Measurements from ENCODE around the gene DNMT1. TPM values are rescaled to one million over a fixed set of nuclear protein-coding genes. Genes with fewer than 3 reads are reported as not detected.

Gene DNMT1
- total RNA-seq, 1 experiment from 2014 or later = 227 TPM

DNA sequence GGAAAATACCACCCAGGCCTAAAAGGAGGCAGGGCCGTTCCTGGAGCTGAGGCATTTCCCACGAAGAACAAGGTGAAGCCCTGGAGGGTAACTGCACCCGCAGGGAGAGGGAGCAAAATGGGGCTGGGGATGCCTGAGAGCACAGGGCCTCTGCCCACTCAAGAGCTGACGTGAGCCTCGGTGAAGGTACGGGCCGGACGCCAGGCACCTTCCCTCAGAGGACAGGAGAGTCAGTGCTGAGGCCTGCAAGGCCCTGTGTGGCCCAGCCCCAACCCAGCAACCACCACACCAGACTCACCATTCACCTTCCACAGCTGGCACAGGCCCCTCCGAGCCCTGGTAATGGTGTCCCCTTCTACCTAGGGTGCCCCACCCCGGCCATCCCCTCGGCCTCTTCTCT is 36.3 kb downstream of the DNMT1 start:
- Histone ChIP-seq H2BK12ac (ENCODE audit: insufficient read length, low read depth, low read length) (no peak overlapping the region), H3K4me2 (ENCODE audit: insufficient read depth, insufficient read length, low read length) (no peak overlapping the region), H3K23me2 (ENCODE audit: insufficient read length, low read depth, low read length, poor library complexity, severe bottlenecking) (no peaks in the 10 kb centered on the region), H2BK120ac (ENCODE audit: low read depth, low read length, poor library complexity, severe bottlenecking) (no peak overlapping the region), H3K79me1 (ENCODE audit: insufficient read depth, low read depth, low read length, poor library complexity, severe bottlenecking) (no peaks in the 10 kb centered on the region), H4K8ac (replicated peaks; ENCODE audit: insufficient read length, low read depth, low read length) (no peak overlapping the region), H3K4ac (ENCODE audit: low read depth, low read length) (no peak overlapping the region), H3K14ac (ENCODE audit: insufficient read depth, low read length) (no peak overlapping the region), H4K5ac (ENCODE audit: insufficient read length, low read depth, low read length) (no peak overlapping the region), H3K23ac (ENCODE audit: insufficient read length, low read depth, low read length) (no peak overlapping the region), H2BK15ac (ENCODE audit: low read depth, low read length) (no peak overlapping the region), H3K9me3 (ENCODE audit: control insufficient read depth, low read depth, low read length) (no peaks in the 10 kb centered on the region), H3K4me1 (ENCODE audit: insufficient read depth, low read length) (no peaks in the 10 kb centered on the region), H3K79me2 (ENCODE audit: insufficient read depth, low read length) (no peaks in the 10 kb centered on the region), H2BK20ac (ENCODE audit: low read depth, low read length, poor library complexity, severe bottlenecking) (no peak overlapping the region), H2AK5ac (ENCODE audit: insufficient read length, low read length) (no peak overlapping the region), H3T11ph (ENCODE audit: low read length) (no peak overlapping the region), H3K18ac (ENCODE audit: insufficient read length, low read depth, low read length) (no peak overlapping the region), H2BK5ac (ENCODE audit: insufficient read length, low read length) (no peak overlapping the region), H3K27ac (ENCODE audit: insufficient read length, low read depth, low read length) (no peak overlapping the region), H3K27me3 (ENCODE audit: insufficient read depth, low read length) (no peaks in the 10 kb centered on the region), H2AFZ (ENCODE audit: low read length) (no peak overlapping the region), H4K20me1 (ENCODE audit: control insufficient read depth, insufficient read depth, insufficient read length) (no peaks in the 10 kb centered on the region), H3K56ac (ENCODE audit: insufficient read length, low read depth, low read length) (no peak overlapping the region), H4K91ac (ENCODE audit: insufficient read length, low read depth, low read length) (no peak overlapping the region), H3K9ac (ENCODE audit: extremely low read depth, insufficient read length, low read length) (no peak overlapping the region)
- Mint-ChIP-seq H3K27me3 (ENCODE audit: low read depth) (no peaks in the 10 kb centered on the region), H3K9me3 (no peaks in the 10 kb centered on the region), H3K36me3 (ENCODE audit: insufficient read depth in 1 of 3, low read depth in 3 of 3) (peaks cover 55 to 97% (median 89%) of the 10 kb centered on the region in 3 experiments), H3K4me1 (no peaks in the 10 kb centered on the region), H3K27ac (no peak overlapping the region), H3K4me3 (no peak overlapping the region)
- TF ChIP-seq, protein P1, sequence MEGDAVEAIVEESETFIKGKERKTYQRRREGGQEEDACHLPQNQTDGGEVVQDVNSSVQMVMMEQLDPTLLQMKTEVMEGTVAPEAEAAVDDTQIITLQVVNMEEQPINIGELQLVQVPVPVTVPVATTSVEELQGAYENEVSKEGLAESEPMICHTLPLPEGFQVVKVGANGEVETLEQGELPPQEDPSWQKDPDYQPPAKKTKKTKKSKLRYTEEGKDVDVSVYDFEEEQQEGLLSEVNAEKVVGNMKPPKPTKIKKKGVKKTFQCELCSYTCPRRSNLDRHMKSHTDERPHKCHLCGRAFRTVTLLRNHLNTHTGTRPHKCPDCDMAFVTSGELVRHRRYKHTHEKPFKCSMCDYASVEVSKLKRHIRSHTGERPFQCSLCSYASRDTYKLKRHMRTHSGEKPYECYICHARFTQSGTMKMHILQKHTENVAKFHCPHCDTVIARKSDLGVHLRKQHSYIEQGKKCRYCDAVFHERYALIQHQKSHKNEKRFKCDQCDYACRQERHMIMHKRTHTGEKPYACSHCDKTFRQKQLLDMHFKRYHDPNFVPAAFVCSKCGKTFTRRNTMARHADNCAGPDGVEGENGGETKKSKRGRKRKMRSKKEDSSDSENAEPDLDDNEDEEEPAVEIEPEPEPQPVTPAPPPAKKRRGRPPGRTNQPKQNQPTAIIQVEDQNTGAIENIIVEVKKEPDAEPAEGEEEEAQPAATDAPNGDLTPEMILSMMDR (conservative IDR thresholded peaks at IDR 0.05) = no peak
- no peak for DNase-seq
- WGBS (ENCODE audit: extremely low coverage, insufficient read length, low lambda C conversion rate) = no CpG with 5 or more reads among the region's 11 CpGs

All from H9 (cell line).